PC-9 (cell line): ENCODE results near the gene BRINP3. TPM values are rescaled to one million over a fixed set of nuclear protein-coding genes. Genes with fewer than 3 reads are reported as not detected.
A peak's percentile ranks its signal among the peaks of the same experiment; 100 is the strongest.
"Not testable (repeated sequence)": the region's sequence is repeated elsewhere in the genome, so short reads cannot be mapped to it uniquely, and the experiment has no call there.

Experiments
- Bru-seq: library from RNA; stranded (reverse); fragments of 400-500 nt; gene quantifications from one replicate; lab custom pipeline; 2021; lab: Mats Ljungman, UMichigan
- BruChase-seq, 2 experiments: library from RNA; stranded (reverse); fragments of 400-500 nt; gene quantifications; one replicate each; lab custom pipeline; 2021; lab: Mats Ljungman, UMichigan
- BruUV-seq: library from RNA; stranded (reverse); fragments of 400-500 nt; replicated peaks from 2 replicates; lab custom pipeline; 2021; lab: Mats Ljungman, UMichigan
- CTCF ChIA-PET: fragments of 300-600 bp; sonication (Branson Sonifier 250); formaldehyde crosslinking; loops from one replicate; lab custom pipeline; 2022; ENCODE audit warnings: antibody characterized with exemption; lab: Charles Lee
- POLR2A ChIA-PET: fragments of 300-600 bp; sonication (Branson Sonifier 250); formaldehyde crosslinking; loops from one replicate; lab custom pipeline; 2022; ENCODE audit warnings: antibody characterized with exemption; ENCODE audit not compliant: unreplicated experiment; lab: Charles Lee
- DNase-seq, 2 experiments: peaks; one replicate each; pipeline versions ENCODE4 v3.0.0 to v3.0.0-alpha.2; 2015 to 2022; ENCODE audit warnings: mixed read lengths in 1 of 2
- H2AFZ ChIP-seq: fragments of 200-600 bp; sonication (generic); 2 replicates; pipeline ENCODE4 v1.8.1; 2017; ENCODE audit warnings: antibody characterized with exemption
- H3F3A ChIP-seq: fragments of 200-600 bp; sonication (generic); 2 replicates; pipeline ENCODE4 v1.8.1; 2017; ENCODE audit warnings: antibody characterized with exemption, mild to moderate bottlenecking, low read depth; ENCODE audit not compliant: insufficient read depth
- H3K27ac ChIP-seq: fragments of 200-600 bp; sonication (generic); 2 replicates; pipeline ENCODE4 v1.6.1; 2016; ENCODE audit warnings: mixed run types
- H3K27me3 ChIP-seq: fragments of 200-600 bp; sonication (generic); 2 replicates; pipeline ENCODE4 v1.6.1; 2016; ENCODE audit warnings: low read depth, mixed run types; ENCODE audit not compliant: insufficient read depth
- H3K36me3 ChIP-seq: fragments of 200-600 bp; sonication (generic); 2 replicates; pipeline ENCODE4 v1.6.1; 2016; ENCODE audit warnings: low read depth, mixed run types
- H3K4me1 ChIP-seq: fragments of 200-600 bp; sonication (generic); replicated peaks from 2 replicates; pipeline ENCODE4 v1.6.1; 2016; ENCODE audit warnings: mixed run types; ENCODE audit not compliant: insufficient read depth
- H3K4me2 ChIP-seq: fragments of 200-600 bp; sonication (generic); 2 replicates; pipeline ENCODE4 v1.6.1; 2017; ENCODE audit warnings: mixed run types
- H3K4me3 ChIP-seq: fragments of 200-600 bp; sonication (generic); 2 replicates; pipeline ENCODE4 v1.6.1; 2016; ENCODE audit warnings: mixed run types
- H3K79me2 ChIP-seq: fragments of 200-600 bp; sonication (generic); 2 replicates; pipeline ENCODE4 v1.6.1; 2017; ENCODE audit warnings: low read depth, mixed run types
- H3K9me2 ChIP-seq: fragments of 200-600 bp; sonication (generic); 2 replicates; pipeline ENCODE4 v1.8.1; 2017; ENCODE audit warnings: mild to moderate bottlenecking; ENCODE audit not compliant: insufficient read depth
- H3K9me3 ChIP-seq: fragments of 200-600 bp; sonication (generic); 2 replicates; pipeline ENCODE4 v1.8.1; 2016; ENCODE audit warnings: low read depth; ENCODE audit not compliant: insufficient read depth
- H4K20me1 ChIP-seq: fragments of 200-600 bp; sonication (generic); 2 replicates; pipeline ENCODE4 v1.8.1; 2017; ENCODE audit not compliant: insufficient read depth
- CTCF ChIP-seq: fragments of 200-600 bp; sonication (generic); conservative IDR thresholded peaks from 2 replicates; pipeline ENCODE4 v1.6.1; 2017; ENCODE audit warnings: mixed run types, antibody characterized with exemption, mild to moderate bottlenecking, moderate library complexity
- EZH2 ChIP-seq: fragments of 200-600 bp; sonication (generic); IDR thresholded peaks from 2 replicates; pipeline ENCODE4 v1.8.0; 2017; ENCODE audit warnings: antibody characterized with exemption, low read depth
- intact Hi-C: fragments of 100-400 bp; cut with micrococcal nuclease; formaldehyde crosslinking; loops from one replicate; pipeline ENCODE4 v1.10.0; 2022; ENCODE audit not compliant: unreplicated experiment
- long read RNA-seq: library from polyadenylated mRNA; stranded (forward); transcript quantifications from one replicate; pipeline ENCODE4 v2.0.0, GENCODE V29; 2022
- total RNA-seq: library from RNA; stranded (reverse); gene quantifications from 2 replicates; pipeline ENCODE4 v1.2.3, GENCODE V29; 2021

Gene BRINP3
- not detected in 2 replicates for total RNA-seq
- percentile 7 among the genes with signal in this experiment for Bru-seq, nascent RNA
- BruChase-seq, experiment 1, labeled RNA remaining after a 2-hour chase = percentile 4 among the genes with signal in this experiment
- BruChase-seq, experiment 2, labeled RNA remaining after a 6-hour chase = percentile 0 among the genes with signal in this experiment
- long read RNA-seq = 0 reads

DNA sequence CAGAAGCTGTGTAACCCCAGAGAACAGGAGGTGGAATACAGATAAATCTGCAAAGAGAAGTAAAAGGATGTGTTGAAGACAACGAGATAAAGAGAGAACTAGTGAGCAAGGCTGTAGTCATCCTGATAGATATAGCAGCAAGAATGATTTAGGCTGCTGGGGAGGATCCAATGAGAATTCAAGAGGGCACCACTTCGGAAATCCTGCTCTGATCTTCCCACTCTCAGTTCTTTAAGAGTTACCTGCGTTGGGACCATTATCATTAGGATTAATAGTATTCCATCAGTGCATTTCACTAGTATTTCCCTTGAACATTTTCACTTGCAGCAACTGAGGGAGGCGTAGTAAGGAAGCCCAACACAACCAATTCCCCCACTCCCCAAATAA, at the start of gene BRINP3:
TSS of gene BRINP3 (minus strand) at position 103 of the 387 bp plus-strand sequence.
- peak within 1 kb of the TSS; percentile 61 for H3K4me2 ChIP-seq
- no peaks in the 10 kb centered on the region for H3K79me2 ChIP-seq
- peak within 1 kb of the TSS; percentile 48 for H2AFZ ChIP-seq
- no peak for DNase-seq
- no peaks in the 10 kb centered on the region for H3K27me3 ChIP-seq
- H3K4me3 ChIP-seq = peak within 1 kb of the TSS; percentile 44; the same call in 1 of the 2 replicates
- H3K36me3 ChIP-seq = no peaks in the 10 kb centered on the region
- no peaks in the 10 kb centered on the region for H3K9me3 ChIP-seq
- no peaks in the 10 kb centered on the region for H3F3A ChIP-seq
- ChIA-PET POLR2A (no interaction called here), CTCF (no interaction called here)
- intact Hi-C loops = no loop called here
- TF ChIP-seq CTCF (no peak), EZH2 (no peak)
- H3K4me1 ChIP-seq = no peaks in the 10 kb centered on the region
- H3K9me2 ChIP-seq = no peaks in the 10 kb centered on the region
- H4K20me1 ChIP-seq = no peaks in the 10 kb centered on the region
- H3K27ac ChIP-seq = no peak within 1 kb of the TSS
- BruUV-seq = no TSS peak

- ChIA-PET POLR2A (no interaction called here), CTCF (no interaction called here)
- Histone ChIP-seq H3K27me3 (no peaks in the 10 kb centered on the region), H3K9me3 (no peaks in the 10 kb centered on the region), H3K4me1 (no peaks in the 10 kb centered on the region), H3K27ac (no peak overlapping the region), H3K4me3 (no peak overlapping the region), H3K36me3 (no peaks in the 10 kb centered on the region), H2AFZ (no peak overlapping the region; the same call in 1 of the 2 replicates), H3K4me2 (no peak overlapping the region), H3K9me2 (no peaks in the 10 kb centered on the region), H3K79me2 (no peaks in the 10 kb centered on the region), H4K20me1 (no peaks in the 10 kb centered on the region), H3F3A (no peaks in the 10 kb centered on the region)
- DNase-seq = no peak
- intact Hi-C loops = no loop called here
- BruUV-seq = no TSS peak
- no peak for TF ChIP-seq CTCF
- no peak for TF ChIP-seq EZH2
Observed at GRCh38 chr1:190511554-190511953, 33.9 kb upstream of the BRINP3 start.

DNA sequence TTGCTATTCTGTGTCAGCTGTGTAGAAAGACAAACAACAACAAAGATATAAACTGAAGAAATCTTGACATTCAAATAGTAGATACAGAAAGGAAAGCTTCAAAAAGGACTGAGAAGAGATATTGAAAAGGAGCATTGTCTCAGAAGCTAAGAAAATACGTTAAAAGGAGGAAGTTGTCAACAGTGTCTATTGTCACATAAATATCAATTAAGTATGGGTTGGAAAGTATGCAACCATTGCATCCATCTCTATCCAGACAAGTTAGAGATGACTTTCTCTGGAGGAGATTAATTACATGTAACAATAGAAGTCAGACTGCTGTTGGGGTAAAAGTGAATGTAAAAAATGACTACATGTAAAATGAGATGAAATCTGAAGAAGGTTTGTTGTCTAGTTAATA, 29.7 kb upstream of the BRINP3 start:
- CTCF ChIA-PET = no interaction called here
- Histone ChIP-seq H3K36me3 (no peaks in the 10 kb centered on the region), H3K79me2 (no peaks in the 10 kb centered on the region), H2AFZ (no peak overlapping the region), H3F3A (no peaks in the 10 kb centered on the region), H4K20me1 (no peaks in the 10 kb centered on the region), H3K27ac (no peak overlapping the region), H3K4me1 (no peaks in the 10 kb centered on the region), H3K4me2 (no peak overlapping the region), H3K27me3 (no peaks in the 10 kb centered on the region), H3K9me2 (no peaks in the 10 kb centered on the region), H3K9me3 (no peaks in the 10 kb centered on the region), H3K4me3 (no peak overlapping the region)
- DNase-seq = no peak
- BruUV-seq = no TSS peak
- TF ChIP-seq EZH2 (no peak), CTCF (no peak)
- POLR2A ChIA-PET = no interaction called here
- intact Hi-C loops = no loop called here

- H4K20me1 ChIP-seq, H2AFZ ChIP-seq, H3K9me3 ChIP-seq, H3K9me2 ChIP-seq, H3K4me2 ChIP-seq, H3K36me3 ChIP-seq, H3K4me3 ChIP-seq, H3K27me3 ChIP-seq, H3K4me1 ChIP-seq, intact Hi-C loops, H3F3A ChIP-seq, POLR2A ChIA-PET, H3K27ac ChIP-seq, H3K79me2 ChIP-seq, CTCF ChIA-PET, BruUV-seq, DNase-seq: not testable (repeated sequence)
Observed at GRCh38 chr1:190504539-190504938, 26.9 kb upstream of the BRINP3 start.
